GM12891 (cell line): Measurements from ENCODE around the gene GAS7.

Source experiments
- DNase-seq: peaks from one replicate; pipeline ENCODE4 v3.0.0; 2011; ENCODE audit warnings: low spot score; ENCODE audit not compliant: insufficient read length
- FAIRE-seq: peaks from 2 replicates; lab custom pipeline; 2011; peaks lifted over from hg19 to GRCh38; lab: Jason Lieb, UNC
- PAX5 ChIP-seq: IDR thresholded peaks from 2 replicates; pipeline ENCODE4 v1.6.1; 2011; ENCODE audit warnings: low read length, moderate library complexity, mild to moderate bottlenecking; ENCODE audit not compliant: insufficient read depth, severe bottlenecking
- POLR2A ChIP-seq: IDR thresholded peaks from 2 replicates; pipeline ENCODE4 v1.6.1; 2011; ENCODE audit warnings: low read depth, low read length, control low read depth
- POLR2AphosphoS5 ChIP-seq: IDR thresholded peaks from 2 replicates; pipeline ENCODE4 v1.6.1; 2011; ENCODE audit warnings: low read depth, low read length, control low read depth
- POU2F2 ChIP-seq: IDR thresholded peaks from 2 replicates; pipeline ENCODE4 v1.6.1; 2011; ENCODE audit warnings: low read depth, mild to moderate bottlenecking, control low read depth, low read length, moderate library complexity
- SPI1 ChIP-seq: IDR thresholded peaks from 2 replicates; pipeline ENCODE4 v1.6.1; 2011; ENCODE audit warnings: low read depth, low read length, control low read depth
- TAF1 ChIP-seq: IDR thresholded peaks from 2 replicates; pipeline ENCODE4 v1.6.1; 2011; ENCODE audit warnings: low read depth, low read length, control low read depth

GAS7 gene

GRCh38 chr17:10071141-10071540 is 127.3 kb downstream of the GAS7 start:
- DNase-seq (no peak), FAIRE-seq (no peak)
- TF ChIP-seq PAX5 (no peak), SPI1 (no peak), POLR2AphosphoS5 (no peak), POU2F2 (no peak), POLR2A (no peak), TAF1 (no peak)

- DNase-seq (no peak), FAIRE-seq (no peak)
- TF ChIP-seq TAF1 = no peak
- TF ChIP-seq POU2F2 = no peak
- no peak for TF ChIP-seq PAX5
- TF ChIP-seq POLR2AphosphoS5 = no peak
- TF ChIP-seq POLR2A = no peak
These were observed 127.7 kb downstream of the GAS7 start for GRCh38 chr17:10070690-10071089.

GRCh38 chr17:10069301-10069700 is 129.1 kb downstream of the GAS7 start:
- FAIRE-seq = no peak
- no peak for DNase-seq
- TF ChIP-seq SPI1 (no peak), TAF1 (no peak), POLR2AphosphoS5 (no peak), POU2F2 (no peak), PAX5 (no peak), POLR2A (no peak)

- TF ChIP-seq POU2F2 (no peak), POLR2A (no peak), PAX5 (no peak), POLR2AphosphoS5 (no peak), TAF1 (no peak), SPI1 (no peak)
- FAIRE-seq (peak; percentile 38), DNase-seq (no peak)
These were observed 130.8 kb downstream of the GAS7 start for GRCh38 chr17:10067446-10068143.

DNA sequence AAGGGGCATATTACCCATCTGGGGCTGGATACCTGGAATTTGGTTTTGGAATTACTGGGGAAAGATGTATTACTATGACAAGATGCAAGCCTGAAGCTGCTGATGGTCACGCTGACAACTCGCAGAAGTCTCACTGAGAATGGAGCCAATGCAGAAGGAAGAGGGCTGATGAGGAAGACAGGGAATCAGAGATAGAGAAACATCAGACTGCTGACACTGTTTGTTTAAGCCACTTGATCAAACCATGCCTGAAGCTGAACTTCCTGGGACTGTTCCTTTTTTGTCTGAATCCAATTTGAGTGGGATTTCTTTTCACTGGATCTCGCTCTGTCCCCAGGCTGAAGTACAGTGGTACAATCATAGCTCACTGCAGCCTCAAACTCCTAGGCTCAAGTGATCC is 133.9 kb downstream of the GAS7 start:
- TF ChIP-seq POU2F2 (no peak), SPI1 (no peak), TAF1 (no peak), POLR2AphosphoS5 (no peak), POLR2A (no peak), PAX5 (no peak)
- DNase-seq (no peak), FAIRE-seq (no peak)

- DNase-seq (no peak), FAIRE-seq (no peak)
- TF ChIP-seq POU2F2 (no peak), SPI1 (peak; percentile 86)
These were observed 134.6 kb downstream of the GAS7 start for GRCh38 chr17:10063730-10064241.

- FAIRE-seq = peak; percentile 94
- TF ChIP-seq SPI1 (0 out of 2 replicates have a peak, but pooled peaks have one; percentile 7), POLR2A (no peak), POU2F2 (no peak)
These were observed 135.6 kb downstream of the GAS7 start for GRCh38 chr17:10062691-10063385.

DNA sequence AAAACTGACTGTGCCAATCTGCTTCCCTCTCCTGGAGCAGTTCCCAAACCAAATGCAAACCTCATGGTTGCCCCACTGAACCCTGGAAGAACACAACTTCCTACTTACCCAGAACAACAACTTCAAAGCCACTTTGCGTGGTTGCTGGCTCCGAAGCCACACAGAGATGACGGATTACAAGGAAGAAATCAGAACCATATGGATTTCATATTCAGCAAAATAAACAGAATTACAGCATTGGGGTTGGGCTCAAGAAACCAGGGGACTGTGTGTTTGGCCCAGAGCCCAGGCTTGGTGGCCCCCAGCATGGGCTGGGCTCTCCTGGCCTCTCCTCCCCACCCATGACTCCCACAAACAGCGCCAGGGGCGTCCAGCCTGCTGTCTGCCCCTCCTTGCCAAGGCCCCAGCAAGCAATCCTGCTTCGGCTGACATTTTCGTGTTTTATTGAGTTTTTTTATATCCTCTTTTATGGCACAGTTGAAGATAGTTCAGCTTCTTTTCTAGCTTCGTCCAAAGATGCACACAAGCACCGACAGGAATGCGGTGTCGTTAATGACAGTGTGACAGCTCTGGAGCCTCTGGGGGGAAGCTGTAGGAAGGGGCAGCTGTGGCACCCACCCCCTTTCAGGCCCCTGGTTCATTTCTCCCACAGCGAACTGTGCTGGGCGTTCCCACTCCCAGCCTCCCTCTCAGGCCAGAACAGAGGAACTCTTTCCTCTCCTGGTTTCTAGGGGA is 137.1 kb downstream of the GAS7 start:
- DNase-seq = no peak
- TF ChIP-seq SPI1 (no peak), POU2F2 (no peak), POLR2A (no peak), PAX5 (no peak), POLR2AphosphoS5 (no peak), TAF1 (no peak)
- FAIRE-seq = peak; percentile 31

More at GRCh38 chr17:10062691-10063385, 135.6 kb downstream of the GAS7 start:
- DNase-seq = no peak

- FAIRE-seq (peak; percentile 60), DNase-seq (no peak)
- TF ChIP-seq POLR2A = no peak
- no peak for TF ChIP-seq POU2F2
- no peak for TF ChIP-seq TAF1
- no peak for TF ChIP-seq POLR2AphosphoS5
- no peak for TF ChIP-seq PAX5
- no peak for TF ChIP-seq SPI1
These were observed 137.9 kb downstream of the GAS7 start for GRCh38 chr17:10060526-10060925.
